Measurements from ENCODE around the gene APOM.

Gene APOM

GRCh38 chr6:31690231-31691077 is 34.8 kb downstream of the APOM start:
- DNase-seq (ENCODE audit: low read depth) = no peak
- no peak overlapping the region for H3K4me3 ChIP-seq (ENCODE audit: low read depth, low read length)
- TF ChIP-seq CTCF (IDR thresholded peaks at IDR 0.05; ENCODE audit: control insufficient read depth, extremely low read depth, insufficient read depth) = no peak

GRCh38 chr6:31691078-31691463 is 35.4 kb downstream of the APOM start:
- DNase-seq (ENCODE audit: low read depth) = no peak
- no peak overlapping the region for H3K4me3 ChIP-seq (ENCODE audit: low read depth, low read length)
- TF ChIP-seq CTCF (IDR thresholded peaks at IDR 0.05; ENCODE audit: control insufficient read depth, extremely low read depth, insufficient read depth) = no peak

GRCh38 chr6:31691564-31692108 is 35.9 kb downstream of the APOM start:
- DNase-seq (ENCODE audit: low read depth) = no peak
- no peak for TF ChIP-seq CTCF (IDR thresholded peaks at IDR 0.05; ENCODE audit: control insufficient read depth, extremely low read depth, insufficient read depth)
- no peak overlapping the region for H3K4me3 ChIP-seq (ENCODE audit: low read depth, low read length)

- TF ChIP-seq CTCF (IDR thresholded peaks at IDR 0.05; ENCODE audit: control insufficient read depth, extremely low read depth, insufficient read depth) = no peak
- no peak overlapping the region for H3K4me3 ChIP-seq (ENCODE audit: low read depth, low read length)
- DNase-seq (ENCODE audit: low read depth) = no peak
Measured at GRCh38 chr6:31692353-31692752, 36.7 kb downstream of the APOM start.

- no peak for TF ChIP-seq CTCF (IDR thresholded peaks at IDR 0.05; ENCODE audit: control insufficient read depth, extremely low read depth, insufficient read depth)
- no peak overlapping the region for H3K4me3 ChIP-seq (ENCODE audit: low read depth, low read length)
- DNase-seq (ENCODE audit: low read depth) = no peak
Measured at GRCh38 chr6:31692886-31693285, 37.2 kb downstream of the APOM start.

- no peak for TF ChIP-seq CTCF (IDR thresholded peaks at IDR 0.05; ENCODE audit: control insufficient read depth, extremely low read depth, insufficient read depth)
- H3K4me3 ChIP-seq (ENCODE audit: low read depth, low read length) = no peak overlapping the region
- no peak for DNase-seq (ENCODE audit: low read depth)
Measured at GRCh38 chr6:31693535-31693934, 37.8 kb downstream of the APOM start.

Data from LNCaP clone FGC (cell line).